ENCODE results near the gene WDR5.
A peak's percentile ranks its signal among the peaks of the same experiment; 100 is the strongest.

WDR5 gene

DNA sequence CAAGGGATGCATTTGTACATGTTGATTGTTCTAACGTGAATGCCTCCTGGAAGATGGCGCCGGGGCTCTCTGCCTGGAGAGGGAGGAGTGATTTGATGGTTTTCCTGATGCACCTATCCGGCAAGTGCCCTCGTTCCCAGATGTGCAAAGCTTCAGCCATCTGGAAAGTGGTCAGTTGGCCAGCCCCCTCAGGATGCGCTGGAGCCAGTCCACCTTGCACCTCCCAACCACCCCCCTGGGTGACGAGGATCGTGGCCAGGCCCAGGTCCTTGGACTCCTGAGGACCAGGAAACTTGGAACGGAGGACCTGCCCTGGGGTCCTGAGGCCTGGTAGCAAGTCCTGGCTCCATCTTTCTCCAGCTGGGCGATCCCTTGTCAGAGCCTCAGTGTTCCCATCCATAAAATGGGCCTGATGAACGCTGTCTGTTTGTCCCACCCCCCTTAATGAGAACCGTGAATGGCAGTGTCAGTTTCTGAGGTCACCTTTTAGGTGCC is 52.1 kb downstream of the WDR5 start:
- no peak for DNase-seq

DNA sequence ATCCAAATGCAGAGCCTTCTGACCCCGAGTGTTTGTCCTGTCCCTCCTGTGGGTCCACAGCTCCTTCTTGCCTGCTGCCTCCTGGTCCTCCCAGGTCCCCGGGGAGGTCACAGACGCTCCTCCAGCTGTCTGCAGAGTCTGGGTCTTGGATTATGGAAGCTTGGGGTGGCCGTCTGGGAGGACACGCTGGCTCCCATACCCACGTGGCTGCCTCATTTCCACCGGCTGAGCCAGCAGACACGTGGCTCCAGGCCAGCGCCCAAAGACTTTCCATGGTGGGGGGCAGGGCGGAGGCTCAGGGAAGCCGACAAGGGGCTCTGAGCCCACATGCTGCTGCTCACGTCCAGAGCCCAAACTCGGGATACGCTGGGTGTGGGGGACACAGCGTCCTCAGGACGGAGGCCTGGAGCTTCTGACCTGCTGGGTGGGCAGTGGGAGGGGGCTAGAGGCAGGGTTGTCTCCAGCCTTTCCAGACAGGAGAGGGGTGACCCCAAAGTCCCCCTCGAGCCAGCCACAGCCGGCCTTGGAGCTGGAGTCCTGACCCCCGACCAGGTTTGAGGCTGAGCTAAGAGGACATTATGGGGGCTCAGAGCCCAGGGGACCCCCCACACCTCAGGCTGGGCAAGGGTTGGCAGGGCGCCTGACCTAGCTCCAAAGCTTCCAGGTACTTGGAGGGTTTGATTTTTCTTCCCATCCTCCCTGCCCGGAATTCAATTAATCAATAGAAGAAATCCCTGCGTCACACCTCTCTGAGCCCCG is 52.7 kb downstream of the WDR5 start:
- DNase-seq = no peak

DNA sequence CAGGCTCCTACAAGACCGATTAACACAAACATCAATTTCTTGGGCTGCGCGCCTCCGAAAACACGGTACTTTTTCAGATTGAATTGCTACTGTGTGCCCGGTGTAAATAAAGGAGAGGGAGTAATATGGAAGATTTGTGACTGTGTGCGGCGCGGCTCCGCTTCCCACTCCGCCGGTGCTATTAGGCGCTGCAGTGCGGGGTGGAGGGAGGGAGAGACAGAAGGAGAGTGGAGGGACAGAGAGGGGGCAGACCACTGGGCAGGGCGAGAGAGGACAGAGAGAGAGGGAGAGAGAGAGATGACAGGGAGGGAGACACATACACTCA is 53.2 kb downstream of the WDR5 start:
- DNase-seq = no peak

DNA sequence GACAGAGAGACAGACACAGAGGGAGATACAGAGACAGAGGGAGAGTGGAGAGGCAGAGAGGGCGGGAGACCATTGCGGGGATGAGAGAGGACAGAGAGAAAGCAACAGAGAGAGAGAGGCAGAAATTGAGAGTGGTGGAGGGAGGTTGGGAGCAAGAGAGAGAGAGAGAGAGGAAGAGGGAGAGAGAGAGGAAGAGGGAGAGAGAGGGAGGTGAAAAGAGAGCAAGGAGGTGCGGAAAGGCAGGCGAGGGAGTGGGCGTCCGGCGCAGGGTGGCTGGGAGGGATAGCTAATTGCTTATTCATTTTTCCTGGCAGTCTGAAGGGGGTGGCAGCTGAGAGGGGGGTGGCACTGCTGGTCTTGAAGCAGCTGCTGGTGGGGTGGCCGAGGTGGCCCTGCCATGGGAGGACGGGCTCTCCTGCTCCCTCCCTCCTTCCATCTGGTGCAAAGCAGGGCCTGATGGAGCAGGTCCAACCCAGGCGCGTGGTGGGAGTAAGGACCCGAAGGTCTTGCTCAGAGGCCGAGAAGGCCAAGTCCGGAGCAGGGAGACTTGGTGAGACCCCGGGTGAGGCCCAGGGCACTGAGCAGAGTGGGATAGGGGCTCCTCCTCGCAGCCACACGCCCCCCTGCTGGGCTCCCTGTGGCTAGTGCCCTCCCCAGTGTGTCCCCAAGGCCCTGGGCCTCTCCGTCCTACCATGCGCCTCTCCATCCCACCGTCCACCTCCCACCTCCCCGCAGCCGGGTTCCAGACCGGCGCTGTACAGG is 53.8 kb downstream of the WDR5 start:
- DNase-seq = peak; percentile 60

DNA sequence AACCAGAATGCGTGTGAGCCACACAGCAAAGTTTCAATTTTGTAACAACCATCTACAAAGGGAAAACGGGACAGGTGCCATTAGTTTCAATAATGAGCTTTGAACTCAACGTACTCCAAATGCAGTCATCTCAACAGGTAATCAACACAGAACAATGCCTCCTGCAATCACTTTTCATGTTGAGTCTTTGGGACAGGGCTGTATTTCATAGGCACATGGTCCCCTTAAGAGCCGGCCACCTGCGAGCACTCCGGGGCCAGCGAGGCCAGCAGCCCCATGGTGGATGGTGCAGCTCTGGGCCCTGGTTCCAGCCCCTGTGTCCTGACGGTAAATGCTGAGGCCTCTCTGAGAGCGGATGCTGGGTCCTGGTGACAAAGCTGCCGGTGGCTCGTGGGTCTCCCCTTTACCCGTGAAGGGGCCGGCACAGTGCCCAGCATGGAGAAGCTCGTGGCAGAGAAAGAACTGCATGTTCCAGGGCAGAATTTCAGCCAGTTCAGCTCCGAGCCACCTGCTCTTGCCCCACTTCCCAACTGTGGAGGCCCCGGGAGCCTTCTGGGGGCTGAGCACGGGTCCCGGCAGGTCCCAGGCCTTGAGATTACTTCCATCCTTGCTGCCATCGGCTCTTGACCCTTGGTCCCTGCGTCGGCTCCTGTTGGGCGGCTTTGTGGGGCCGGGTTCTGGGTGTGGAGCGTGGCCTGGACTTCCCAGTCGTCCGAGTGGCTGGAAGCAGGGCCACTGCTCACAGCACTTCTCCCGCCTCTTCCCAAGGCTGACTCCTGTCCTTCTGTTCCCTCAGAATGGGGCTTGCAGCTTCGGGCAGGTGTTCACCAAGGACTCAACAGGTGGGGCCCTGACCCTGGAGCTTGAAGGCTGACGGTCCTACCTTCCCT is 54.6 kb downstream of the WDR5 start:
- DNase-seq = no peak

DNA sequence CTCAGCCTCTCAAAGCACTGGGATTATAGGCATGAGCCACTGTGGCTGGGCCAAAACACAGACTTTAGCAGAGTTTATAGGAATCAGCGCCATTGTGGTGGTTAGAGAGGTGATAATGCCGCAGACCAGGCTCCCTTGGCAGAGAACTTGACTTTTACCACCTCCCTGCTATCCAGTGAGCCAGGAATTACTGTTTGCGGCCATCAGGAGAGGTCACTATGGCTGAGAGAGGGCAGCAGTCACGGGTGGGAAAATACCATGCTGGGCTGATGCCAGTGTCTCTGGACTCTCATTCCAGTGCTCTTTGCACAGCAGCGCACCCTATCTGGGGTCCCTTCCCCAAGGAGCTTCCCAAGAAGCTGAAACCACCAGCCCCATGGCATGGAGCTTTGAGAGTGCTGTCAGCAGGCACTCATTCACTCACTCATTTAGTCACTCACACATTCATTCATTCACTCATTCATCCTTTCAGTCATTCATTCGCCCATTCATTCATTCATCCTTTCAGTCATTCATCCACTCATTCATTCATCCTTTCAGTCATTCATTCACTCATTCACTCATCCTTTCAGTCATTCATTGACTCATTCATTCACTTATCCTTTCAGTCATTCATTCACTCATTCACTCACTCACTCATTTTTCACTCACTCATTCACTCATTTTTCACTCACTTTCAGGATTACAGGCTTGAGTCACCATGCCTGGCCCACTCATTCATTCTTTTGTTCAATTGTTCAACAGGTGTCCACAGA is 55.8 kb downstream of the WDR5 start:
- DNase-seq = no peak

DNA sequence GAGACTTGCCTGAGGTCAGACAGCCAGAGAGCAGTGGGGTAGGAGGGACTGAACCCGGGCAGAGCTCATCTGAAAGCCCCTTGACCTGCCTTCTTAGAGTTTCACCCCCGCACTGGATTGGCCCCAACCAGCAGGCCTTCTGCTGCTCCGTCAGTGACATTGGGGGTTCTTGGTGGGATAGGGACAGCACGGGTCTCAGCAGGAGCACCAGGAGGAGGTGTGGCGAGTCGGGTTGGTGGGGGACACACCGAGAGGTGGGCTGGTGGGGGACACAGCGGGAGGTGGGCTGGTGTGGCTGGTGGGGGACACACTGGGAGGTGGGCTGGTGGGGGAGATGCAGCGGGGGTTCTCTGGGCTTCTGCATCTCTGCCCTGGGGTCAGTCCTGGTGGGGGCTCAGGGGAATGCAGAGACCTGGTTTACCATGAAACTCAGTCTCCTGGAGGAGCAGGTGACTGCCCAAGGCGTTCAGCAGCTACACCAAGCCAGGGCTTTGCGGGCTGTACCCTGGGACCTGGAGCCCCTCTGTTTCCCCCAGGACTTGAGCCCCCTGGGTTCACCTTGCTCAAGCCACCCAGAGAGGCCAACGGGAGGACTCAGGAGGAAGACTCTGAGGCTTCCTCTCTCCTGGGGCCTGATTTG is 56.5 kb downstream of the WDR5 start:
- no peak for DNase-seq

DNA sequence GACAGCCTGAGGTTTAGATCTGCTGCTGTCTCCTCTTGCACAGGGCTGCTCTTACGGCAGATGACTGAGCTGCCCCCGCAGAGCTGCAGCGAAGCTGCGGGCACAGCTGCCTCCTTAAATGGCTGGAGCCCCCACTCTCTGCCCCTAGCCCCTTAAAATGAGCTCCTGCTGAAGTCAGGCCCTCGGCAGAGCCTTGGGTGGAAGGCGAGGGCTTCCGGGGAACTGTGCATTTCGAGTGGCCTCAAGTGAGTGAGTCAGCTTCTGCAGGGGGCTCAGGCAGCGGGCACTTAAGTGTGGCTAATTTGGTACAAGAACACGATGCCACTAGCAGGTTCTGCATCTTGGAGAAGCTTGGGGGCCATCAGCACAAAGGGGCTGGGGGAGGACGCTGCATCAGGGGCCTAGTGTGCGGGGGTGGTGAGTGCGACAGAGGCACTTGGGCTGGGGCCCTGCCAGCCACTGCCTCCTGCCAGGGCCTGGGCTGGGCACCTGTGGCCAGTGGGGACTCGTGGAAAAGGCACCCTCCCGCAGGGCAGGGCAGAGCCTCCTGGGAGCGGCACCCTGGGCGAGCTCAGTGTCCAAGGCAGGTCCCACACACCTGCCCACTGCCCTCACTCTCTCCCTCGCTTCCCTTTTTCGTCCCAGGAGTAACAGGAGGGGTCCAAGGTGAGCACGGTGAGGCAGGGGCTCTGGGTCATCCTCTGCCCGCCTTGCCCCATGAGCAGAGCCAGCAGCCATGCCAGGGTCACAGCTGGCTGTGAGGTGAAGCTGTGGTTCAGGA is 57.3 kb downstream of the WDR5 start:
- no peak for DNase-seq

DNA sequence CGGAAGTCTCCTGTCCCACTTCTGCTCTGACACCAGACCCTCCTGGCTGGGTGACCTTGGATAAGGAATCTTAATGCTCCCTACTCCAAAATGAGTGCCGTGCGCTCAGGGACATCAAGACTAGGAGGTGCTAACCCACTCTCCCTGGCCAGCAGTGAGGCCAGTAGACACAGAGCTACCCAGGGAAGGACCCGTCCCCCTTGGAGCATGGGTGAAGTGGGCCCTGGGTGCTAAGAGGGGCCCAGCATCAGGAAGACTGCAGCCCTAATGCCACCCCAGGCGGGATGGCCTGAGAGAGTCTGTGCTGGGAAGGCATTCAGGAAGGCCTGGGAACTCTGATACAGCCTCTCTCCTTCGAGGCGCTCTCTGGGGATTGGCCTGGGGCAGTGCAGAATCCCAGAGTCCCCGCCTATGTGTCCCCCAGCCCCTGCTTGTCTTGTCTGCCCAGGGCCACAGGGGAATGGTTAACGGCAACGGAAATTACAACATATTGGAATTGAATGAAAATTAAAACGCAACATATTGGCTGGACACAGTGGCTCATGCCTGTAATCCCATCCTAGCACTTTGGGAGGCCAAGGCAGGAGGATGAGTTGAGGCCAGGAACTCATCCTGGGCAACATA is 58.1 kb downstream of the WDR5 start:
- no peak for DNase-seq

DNA sequence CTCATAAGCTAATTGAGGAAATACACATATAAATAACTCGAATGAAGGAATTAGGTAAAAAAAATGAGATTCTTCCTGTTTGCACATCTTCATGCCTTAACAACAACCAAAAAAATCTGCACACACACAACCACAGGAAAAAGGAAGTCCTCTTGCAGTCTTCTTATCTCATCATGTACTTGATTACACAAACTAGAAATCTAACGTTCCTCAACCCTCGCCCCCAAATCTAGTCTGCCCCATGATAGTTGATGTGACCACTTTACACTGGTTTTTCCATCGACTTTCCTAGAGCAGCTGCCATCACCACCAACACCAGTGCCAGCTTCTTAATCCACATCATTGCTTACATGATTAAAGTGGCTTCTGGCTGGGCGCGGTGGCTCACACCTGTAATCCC is 59.7 kb downstream of the WDR5 start:
- DNase-seq = no peak

DNA sequence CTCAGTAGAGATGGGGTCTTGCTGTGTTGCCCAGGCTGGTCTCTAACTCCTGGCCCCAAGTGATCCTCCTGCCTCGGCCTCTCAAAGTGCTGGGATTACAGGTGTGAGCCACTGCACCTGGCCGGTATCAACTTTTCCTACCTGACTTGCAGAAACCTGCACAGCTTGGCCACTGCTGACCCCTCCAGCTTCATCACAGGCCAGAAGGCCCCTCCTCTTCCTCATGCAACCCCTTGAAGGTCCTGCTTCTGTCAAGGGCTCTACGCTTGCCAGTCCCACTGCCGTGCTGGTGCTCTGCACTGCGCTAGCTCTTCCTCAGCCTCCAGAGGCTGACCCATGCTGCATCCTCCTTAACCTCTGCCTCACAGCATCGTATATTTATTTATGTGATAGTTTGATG is 61.0 kb downstream of the WDR5 start:
- no peak for DNase-seq

DNA sequence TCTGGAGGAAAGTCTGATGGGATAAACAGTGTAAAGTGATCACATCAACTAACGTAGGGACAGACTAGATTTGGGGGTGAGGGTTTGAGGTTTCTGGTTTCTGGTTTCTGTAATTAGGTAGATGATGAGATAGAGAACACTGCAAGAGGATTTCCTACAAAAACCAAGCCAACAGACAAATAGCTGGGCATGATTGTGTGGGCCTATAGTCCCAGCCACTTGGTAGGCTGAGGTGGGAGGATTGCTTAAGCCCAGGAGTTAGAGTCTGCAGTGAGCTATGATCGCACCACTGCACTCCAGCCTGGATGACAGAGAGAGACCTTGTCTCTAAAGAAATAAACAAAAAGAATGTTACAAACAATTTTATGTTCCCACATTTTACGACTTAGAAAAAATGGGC is 62.9 kb downstream of the WDR5 start:
- no peak for DNase-seq

DNA sequence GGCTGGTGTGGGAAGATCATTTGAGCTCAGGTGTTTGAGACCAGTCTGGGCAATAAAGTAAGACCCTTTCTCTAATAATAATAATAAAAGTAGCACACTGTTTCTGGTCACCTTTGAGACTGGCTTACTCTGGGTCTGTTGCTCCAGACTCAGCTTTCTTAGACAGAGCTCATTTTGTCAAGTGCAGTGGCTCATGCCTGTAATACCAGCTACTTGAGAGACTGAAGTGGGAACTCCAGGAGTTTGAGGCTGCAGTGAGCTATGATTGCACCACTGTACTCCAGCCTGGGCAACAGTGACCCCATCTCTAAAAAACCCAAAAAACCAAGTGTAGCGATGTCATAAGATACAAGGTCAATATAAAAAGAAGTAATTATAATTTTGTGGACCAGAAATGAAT is 64.8 kb downstream of the WDR5 start:
- DNase-seq = no peak

DNA sequence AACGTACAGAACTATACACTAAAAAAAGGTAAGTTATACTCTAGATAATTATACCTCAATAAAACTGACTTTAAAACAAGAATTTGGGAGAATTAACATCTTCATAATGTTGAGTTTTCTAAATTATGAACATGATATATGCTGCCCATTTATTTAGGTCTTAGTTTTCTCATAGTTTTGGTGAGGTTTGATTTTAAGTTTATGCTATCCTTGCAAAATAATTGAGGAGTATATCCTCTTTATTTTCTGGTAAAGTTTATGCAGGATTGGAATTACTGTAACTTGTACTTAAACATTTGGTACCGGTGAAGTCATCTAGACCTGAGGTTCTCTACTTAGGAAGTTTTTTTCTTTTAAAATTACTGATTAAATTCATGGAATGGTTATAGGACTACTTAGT is 67.3 kb downstream of the WDR5 start:
- DNase-seq = no peak

DNA sequence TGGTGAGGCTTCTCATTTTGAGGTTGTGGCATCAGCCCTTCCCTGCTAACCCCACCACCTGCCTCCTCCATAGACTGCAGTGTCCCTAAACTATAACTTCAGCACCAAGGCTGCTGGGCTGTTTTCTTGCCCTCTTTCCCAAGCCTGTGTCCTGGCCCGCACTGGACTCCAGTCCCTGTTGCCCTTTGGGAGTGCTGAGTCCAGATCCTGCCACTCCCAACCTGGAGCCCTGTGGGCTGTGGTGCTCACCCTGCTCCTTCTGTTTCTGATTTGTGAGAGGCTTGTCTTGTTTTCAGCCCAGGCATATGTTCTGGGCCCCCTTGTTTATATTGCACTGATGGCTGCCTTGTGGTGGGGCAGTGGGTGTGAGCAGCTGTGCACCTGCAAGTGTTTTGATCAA is 68.2 kb downstream of the WDR5 start:
- no peak for DNase-seq

DNA sequence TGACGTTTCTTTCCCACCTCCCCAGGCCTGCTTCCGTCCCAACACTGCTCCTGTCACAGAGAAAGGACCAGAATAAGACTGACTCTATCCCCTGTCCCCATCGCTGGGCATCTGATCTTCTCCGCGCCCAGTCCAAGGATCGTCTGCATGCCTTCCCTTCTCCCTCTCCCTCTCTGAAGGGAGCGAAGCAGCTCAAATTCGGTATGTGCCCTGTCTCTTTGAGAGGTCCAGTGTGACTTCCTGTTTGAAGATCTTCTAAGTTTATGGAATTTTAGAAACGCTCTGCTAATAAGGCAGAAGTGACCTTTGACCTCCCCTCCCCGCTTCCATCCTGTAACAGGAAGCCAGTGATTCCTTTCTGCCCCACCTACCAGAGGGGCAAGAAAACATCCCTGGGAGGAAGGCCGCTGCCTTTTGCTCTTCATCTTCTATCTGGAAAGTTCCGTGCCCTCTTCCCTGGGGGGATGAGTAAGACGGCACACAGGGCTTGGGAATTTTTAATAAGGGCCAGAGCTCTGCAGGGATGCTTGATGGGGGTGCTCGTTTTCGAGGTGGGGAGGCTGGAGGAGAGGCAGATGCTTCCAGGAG is 69.2 kb downstream of the WDR5 start:
- DNase-seq = no peak

DNA sequence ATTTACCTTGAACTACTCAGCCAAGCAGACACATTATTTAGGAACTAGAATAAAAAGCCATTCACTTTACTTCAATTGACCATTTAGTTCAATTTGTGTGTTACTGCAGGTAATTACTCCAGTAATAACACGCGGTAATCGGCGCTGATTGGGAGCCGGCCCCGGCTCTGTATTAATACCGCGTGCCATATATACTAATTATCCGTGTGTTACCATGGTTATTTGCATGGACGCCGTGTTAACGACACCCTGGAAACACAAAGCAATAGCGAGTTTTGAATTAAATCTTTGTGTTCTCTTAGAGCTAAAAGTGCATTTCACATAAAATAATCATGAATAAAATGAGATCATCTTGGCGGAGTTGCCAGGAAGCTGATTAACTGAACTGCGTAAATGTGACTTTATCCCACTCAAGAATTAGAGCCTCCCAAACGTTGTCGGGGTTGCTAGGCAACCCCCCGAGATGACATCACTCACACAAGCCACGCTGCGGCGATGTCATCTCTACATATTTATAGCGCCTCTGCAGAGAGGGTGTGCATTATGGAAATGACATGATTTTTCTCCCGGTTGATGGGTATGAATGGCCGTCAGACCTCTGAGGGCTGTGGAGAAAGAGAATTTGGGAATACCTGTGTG is 69.9 kb downstream of the WDR5 start:
- DNase-seq = no peak

DNA sequence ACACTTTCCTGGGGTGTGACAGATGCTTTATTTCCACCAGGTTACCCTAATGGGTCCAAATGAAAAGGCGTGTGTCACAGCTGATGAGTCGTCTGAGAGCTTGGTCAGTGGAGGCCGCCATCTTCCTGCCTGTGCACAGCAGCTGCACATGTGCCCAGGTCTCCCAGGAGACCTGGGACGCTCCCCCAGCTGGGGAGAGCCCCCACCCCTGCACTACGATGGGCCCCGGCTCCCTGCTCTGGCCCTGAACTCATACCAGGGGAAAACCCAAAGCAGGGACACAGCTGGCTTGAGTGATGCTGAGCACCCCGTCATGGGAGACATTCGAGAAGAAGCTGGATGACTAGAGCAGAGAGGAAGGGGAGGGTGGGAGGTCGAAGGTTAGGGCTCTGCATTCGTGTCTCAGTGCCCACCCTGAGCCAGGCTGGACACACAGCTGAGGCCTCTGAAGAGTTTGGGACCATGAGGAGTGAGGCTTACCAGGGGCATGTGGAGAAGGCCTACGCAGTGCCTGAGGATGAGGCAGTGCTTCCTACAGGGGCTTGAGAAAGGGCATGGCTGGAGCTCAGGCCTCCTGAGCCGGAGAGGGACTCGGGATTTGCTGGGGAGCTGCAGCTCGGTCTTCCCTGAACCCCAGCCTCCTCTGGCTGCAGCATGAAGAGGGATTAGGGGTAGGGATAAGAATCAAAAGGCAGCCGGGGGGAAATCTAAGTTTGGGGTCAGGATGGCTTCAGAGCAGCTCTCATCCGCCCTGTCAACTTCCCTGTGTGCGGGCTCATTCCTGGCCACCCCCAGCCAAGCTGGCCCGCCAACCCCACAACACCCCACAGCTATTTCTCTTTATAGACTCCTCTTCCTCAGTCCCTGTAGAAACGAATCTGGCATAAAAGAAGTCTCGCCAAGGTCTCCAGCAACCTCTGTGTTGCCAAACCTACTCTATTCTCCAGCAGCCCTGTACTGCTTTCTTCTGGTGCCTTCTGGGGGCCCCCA is 70.7 kb downstream of the WDR5 start:
- DNase-seq = no peak
